Natural killer cell (primary cell): Measurements from ENCODE around the gene FBXW5. TPM values are rescaled to one million over a fixed set of nuclear protein-coding genes. Genes with fewer than 3 reads are reported as not detected.

Experiments
- ATAC-seq, 3 donors: fragments of 150-1000 bp in 2 of 3; fragments of 200-7000 bp in 1 of 3; cut with Tn5 transposase; 1 replicate in 1 of 3; 2 replicates in 2 of 3; pipeline ENCODE4 v1.10.0; 2021; ENCODE audit warnings: mild to moderate bottlenecking in 2 of 3, moderate library complexity in 2 of 3
- DNase-seq, 2 donors: peaks; one replicate each; pipeline versions ENCODE4 v3.0.0 to v3.0.0-alpha.2; 2013 to 2021; ENCODE audit warnings: mixed read lengths in 1 of 2
- H3K27ac ChIP-seq: one replicate; pipeline ENCODE4 v1.5.1; 2013; ENCODE audit warnings: mild to moderate bottlenecking, low read length
- H3K27me3 ChIP-seq: one replicate; pipeline ENCODE4 v1.6.1; 2013; ENCODE audit warnings: low read length; ENCODE audit not compliant: control insufficient read depth, insufficient read depth
- H3K36me3 ChIP-seq: one replicate; pipeline ENCODE4 v1.6.1; 2013; ENCODE audit warnings: low read length; ENCODE audit not compliant: control insufficient read depth, insufficient read depth
- H3K4me1 ChIP-seq: one replicate; pipeline ENCODE4 v1.6.1; 2013; ENCODE audit warnings: low read length; ENCODE audit not compliant: control insufficient read depth, insufficient read depth
- H3K4me3 ChIP-seq: one replicate; pipeline ENCODE4 v1.5.1; 2013; ENCODE audit warnings: low read length
- H3K9me3 ChIP-seq: one replicate; pipeline ENCODE4 v1.6.1; 2013; ENCODE audit warnings: low read length; ENCODE audit not compliant: control insufficient read depth, insufficient read depth
- H3K27ac Mint-ChIP-seq, 2 donors: one replicate each; pipeline ENCODE4 v1.8.0; 2022; ENCODE audit warnings: mild to moderate bottlenecking in 2 of 2, mixed read lengths in 2 of 2, moderate library complexity in 1 of 2
- H3K27me3 Mint-ChIP-seq, 2 donors: one replicate each; pipeline ENCODE4 v1.8.0; 2022; ENCODE audit warnings: low read depth in 2 of 2, mixed read lengths in 2 of 2
- H3K36me3 Mint-ChIP-seq: one replicate; pipeline ENCODE4 v1.8.0; 2022; ENCODE audit warnings: mixed read lengths
- H3K4me1 Mint-ChIP-seq, 2 donors: one replicate each; pipeline ENCODE4 v1.8.0; 2022; ENCODE audit warnings: mixed read lengths in 2 of 2
- H3K4me3 Mint-ChIP-seq: one replicate; pipeline ENCODE4 v1.8.0; 2022; ENCODE audit warnings: mild to moderate bottlenecking, moderate library complexity, mixed read lengths
- H3K9me3 Mint-ChIP-seq, 2 donors: one replicate each; pipeline ENCODE4 v1.8.0; 2022; ENCODE audit warnings: mixed read lengths in 2 of 2
- CTCF ChIP-seq: fragments of 200-600 bp; IDR thresholded peaks from one replicate; pipeline ENCODE4 v1.8.0; 2022; ENCODE audit warnings: antibody characterized with exemption
- WGBS: methylation state at CpG from one replicate; pipeline ENCODE4 v1.1.7; 2013; ENCODE audit warnings: missing lambda C conversion rate; ENCODE audit not compliant: insufficient coverage; 5-methylcytosine and 5-hydroxymethylcytosine counted together
- intact Hi-C: fragments of 100-400 bp; cut with micrococcal nuclease; formaldehyde crosslinking; loops from one replicate; pipeline ENCODE4 v1.14.2; 2022
- total RNA-seq, 4 donors: library from RNA; stranded (reverse); fragments of 120-200 nt in 1 of 4; gene quantifications; one replicate each; pipeline versions ENCODE4 v1.2.3 to v1.2.4, GENCODE V29; 2013 to 2022

Gene FBXW5
- total RNA-seq, 3 donors from 2014 or later (not counting 1 experiment from before 2014, with no cell fraction given): 117 to 144 (median 136) TPM

GRCh38 chr9:136958898-136959850 is 14.6 kb upstream of the FBXW5 start:
- Histone ChIP-seq H3K36me3 (no peaks in the 10 kb centered on the region), H3K27ac (peak overlapping the region; percentile 90), H3K9me3 (no peaks in the 10 kb centered on the region), H3K27me3 (no peaks in the 10 kb centered on the region), H3K4me1 (peaks cover 73% of the 10 kb centered on the region), H3K4me3 (no peak overlapping the region)
- DNase-seq (no peak), ATAC-seq (peak in 1 of 3 donors; percentile 19)
- H3K9me3 Mint-ChIP-seq: peaks cover 4 to 5% of the 10 kb centered on the region in 2 donors
- H3K4me1 Mint-ChIP-seq: peaks cover 22 to 81% of the 10 kb centered on the region in 2 donors
- no peak for TF ChIP-seq CTCF
- peak overlapping the region; percentile 85 to 87 for H3K27ac Mint-ChIP-seq
- H3K27me3 Mint-ChIP-seq: no peaks in the 10 kb centered on the region
- 53% methylated on average over 28 of the region's 28 CpGs for WGBS
- intact Hi-C loops: no loop called here
- H3K4me3 Mint-ChIP-seq: peak overlapping the region; percentile 9
- H3K36me3 Mint-ChIP-seq: no peaks in the 10 kb centered on the region

GRCh38 chr9:136958473-136958872 is 13.9 kb upstream of the FBXW5 start:
- 97% methylated on average over 7 of the region's 7 CpGs for WGBS
- H3K36me3 Mint-ChIP-seq: no peaks in the 10 kb centered on the region
- Histone ChIP-seq H3K36me3 (no peaks in the 10 kb centered on the region), H3K27me3 (no peaks in the 10 kb centered on the region), H3K27ac (peak overlapping the region; percentile 90), H3K4me1 (peaks cover 66% of the 10 kb centered on the region), H3K9me3 (no peaks in the 10 kb centered on the region), H3K4me3 (no peak overlapping the region)
- H3K9me3 Mint-ChIP-seq: peaks cover 4 to 5% of the 10 kb centered on the region in 2 donors
- DNase-seq (no peak), ATAC-seq (no peak)
- TF ChIP-seq CTCF: no peak
- intact Hi-C loops: no loop called here
- H3K27ac Mint-ChIP-seq: peak overlapping the region; percentile 85 to 87
- H3K27me3 Mint-ChIP-seq: no peaks in the 10 kb centered on the region
- H3K4me3 Mint-ChIP-seq: no peak overlapping the region
- peaks cover 22 to 80% of the 10 kb centered on the region in 2 donors for H3K4me1 Mint-ChIP-seq

GRCh38 chr9:136957901-136958300 is 13.4 kb upstream of the FBXW5 start:
- WGBS: 93% methylated on average over 6 of the region's 6 CpGs
- H3K4me1 ChIP-seq: peaks cover 60% of the 10 kb centered on the region
- H3K27ac Mint-ChIP-seq: peak overlapping the region; percentile 85 to 87

More at GRCh38 chr9:136957901-136958300, 13.4 kb upstream of the FBXW5 start:
- Mint-ChIP-seq H3K36me3 (no peaks in the 10 kb centered on the region), H3K4me3 (no peak overlapping the region), H3K4me1 (peaks cover 17 to 74% of the 10 kb centered on the region in 2 donors), H3K9me3 (peaks cover 4 to 5% of the 10 kb centered on the region in 2 donors), H3K27me3 (no peaks in the 10 kb centered on the region)
- ATAC-seq (no peak), DNase-seq (no peak)
- intact Hi-C loops: no loop called here
- Histone ChIP-seq H3K4me3 (no peak overlapping the region), H3K27ac (peak overlapping the region; percentile 90), H3K27me3 (no peaks in the 10 kb centered on the region), H3K36me3 (no peaks in the 10 kb centered on the region), H3K9me3 (no peaks in the 10 kb centered on the region)
- no peak for TF ChIP-seq CTCF
